Endodermal cell (in vitro differentiated cells): ENCODE measurements around the gene POLA2. TPM values are rescaled to one million over a fixed set of nuclear protein-coding genes. Genes with fewer than 3 reads are reported as not detected.
"Not testable (repeated sequence)": the region's sequence is repeated elsewhere in the genome, so short reads cannot be mapped to it uniquely, and the experiment has no call there.

ENCODE experiments used
- DNase-seq: peaks from one replicate; pipeline ENCODE4 v3.0.0-alpha.2; 2017
- H3K27ac ChIP-seq: 2 replicates; pipeline ENCODE4 v1.5.1; 2013; ENCODE audit warnings: mild to moderate bottlenecking, low read depth, low read length, moderate library complexity
- H3K27me3 ChIP-seq: 2 replicates; pipeline ENCODE4 v1.6.1; 2013; ENCODE audit warnings: mild to moderate bottlenecking, low read length, moderate library complexity; ENCODE audit not compliant: insufficient read depth, control insufficient read depth, poor library complexity, severe bottlenecking
- H3K36me3 ChIP-seq: 2 replicates; pipeline ENCODE4 v1.7.0; 2013; ENCODE audit warnings: mild to moderate bottlenecking, low read length, moderate library complexity; ENCODE audit not compliant: control insufficient read depth, insufficient read depth
- H3K4me1 ChIP-seq: one replicate; pipeline ENCODE4 v1.7.0; 2013; ENCODE audit warnings: low read length; ENCODE audit not compliant: control insufficient read depth, insufficient read depth
- H3K4me3 ChIP-seq: 2 replicates; pipeline ENCODE4 v1.5.1; 2013; ENCODE audit warnings: mild to moderate bottlenecking, low read length, moderate library complexity
- H3K9ac ChIP-seq: 2 replicates; pipeline ENCODE4 v1.6.1; 2013; ENCODE audit warnings: mild to moderate bottlenecking, low read length, moderate library complexity; ENCODE audit not compliant: poor library complexity, severe bottlenecking; ENCODE audit errors: extremely low read depth
- H3K9me3 ChIP-seq: 2 replicates; pipeline ENCODE4 v1.6.1; 2013; ENCODE audit warnings: mild to moderate bottlenecking, low read length, moderate library complexity; ENCODE audit not compliant: control insufficient read depth
- H3K27ac Mint-ChIP-seq: 2 replicates; pipeline ENCODE4 v1.8.0; 2020; ENCODE audit warnings: mixed read lengths
- H3K27me3 Mint-ChIP-seq: 2 replicates; pipeline ENCODE4 v1.8.0; 2021; ENCODE audit warnings: mild to moderate bottlenecking, mixed read lengths; ENCODE audit not compliant: insufficient read depth
- H3K36me3 Mint-ChIP-seq: 2 replicates; pipeline ENCODE4 v1.8.0; 2020; ENCODE audit warnings: low read depth, mixed read lengths
- H3K4me1 Mint-ChIP-seq: 2 replicates; pipeline ENCODE4 v1.8.0; 2020; ENCODE audit warnings: mixed read lengths
- H3K4me3 Mint-ChIP-seq: 2 replicates; pipeline ENCODE4 v1.8.0; 2020; ENCODE audit warnings: mild to moderate bottlenecking, moderate library complexity, mixed read lengths
- H3K9me3 Mint-ChIP-seq: 2 replicates; pipeline ENCODE4 v1.8.0; 2020; ENCODE audit warnings: mild to moderate bottlenecking, mixed read lengths
- WGBS, 2 experiments: methylation state at CpG; one replicate each; pipeline versions ENCODE4 v1.1.5 to v1.1.7; 2013; ENCODE audit warnings: missing lambda C conversion rate in 2 of 2, mixed read lengths in 1 of 2; ENCODE audit not compliant: insufficient coverage in 1 of 2, insufficient read length in 1 of 2; 5-methylcytosine and 5-hydroxymethylcytosine counted together
- total RNA-seq, 2 donors: library from RNA; stranded (reverse); fragmentation: NEBNext Ultra II Directional in 1 of 2; extraction: Animal tissue kit (Norgen Biotek cat#: 25700) in 1 of 2; gene quantifications; 2 replicates in 1 of 2; 3 replicates in 1 of 2; pipeline ENCODE4 v1.2.1, GENCODE V29; 2021
- TF ChIP-seq, protein P1 (sequence below): fragments of 200-600 bp; sonication (generic); conservative IDR thresholded peaks from 2 replicates; pipeline ENCODE4 v1.5.0; 2021; ENCODE audit warnings: antibody characterized with exemption, mild to moderate bottlenecking

The POLA2 gene
- total RNA-seq, 2 donors from 2014 or later: 42.2 to 65.0 TPM

DNA sequence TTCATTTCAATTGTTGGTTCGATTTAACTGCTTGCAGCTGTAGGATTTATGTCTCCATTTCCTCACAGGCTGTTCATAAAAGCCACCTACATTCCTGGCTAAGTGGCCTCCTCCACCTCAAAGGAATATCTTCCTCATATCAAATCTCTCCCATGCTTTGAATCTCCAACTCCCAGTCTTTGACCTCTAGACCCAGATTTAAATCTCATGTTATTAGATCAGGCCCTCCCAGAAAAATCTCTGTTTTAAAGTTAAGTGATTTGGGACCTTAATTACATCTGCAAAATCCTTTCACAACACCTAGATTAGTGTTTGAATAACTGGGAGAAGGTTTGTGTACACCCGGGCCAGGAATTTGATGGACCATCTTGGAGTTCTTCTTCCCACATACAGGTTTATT, 33.9 kb upstream of the POLA2 start:
- Histone ChIP-seq H3K27ac (no peak overlapping the region), H3K4me3 (no peak overlapping the region), H3K36me3 (peaks cover 7% of the 10 kb centered on the region), H3K27me3 (no peaks in the 10 kb centered on the region), H3K9ac (no peak overlapping the region), H3K9me3 (peaks cover 10% of the 10 kb centered on the region), H3K4me1 (peaks cover 6% of the 10 kb centered on the region)
- peaks cover 7% of the 10 kb centered on the region for H3K27me3 Mint-ChIP-seq
- peaks cover 9% of the 10 kb centered on the region for H3K9me3 Mint-ChIP-seq
- TF ChIP-seq, protein P1, sequence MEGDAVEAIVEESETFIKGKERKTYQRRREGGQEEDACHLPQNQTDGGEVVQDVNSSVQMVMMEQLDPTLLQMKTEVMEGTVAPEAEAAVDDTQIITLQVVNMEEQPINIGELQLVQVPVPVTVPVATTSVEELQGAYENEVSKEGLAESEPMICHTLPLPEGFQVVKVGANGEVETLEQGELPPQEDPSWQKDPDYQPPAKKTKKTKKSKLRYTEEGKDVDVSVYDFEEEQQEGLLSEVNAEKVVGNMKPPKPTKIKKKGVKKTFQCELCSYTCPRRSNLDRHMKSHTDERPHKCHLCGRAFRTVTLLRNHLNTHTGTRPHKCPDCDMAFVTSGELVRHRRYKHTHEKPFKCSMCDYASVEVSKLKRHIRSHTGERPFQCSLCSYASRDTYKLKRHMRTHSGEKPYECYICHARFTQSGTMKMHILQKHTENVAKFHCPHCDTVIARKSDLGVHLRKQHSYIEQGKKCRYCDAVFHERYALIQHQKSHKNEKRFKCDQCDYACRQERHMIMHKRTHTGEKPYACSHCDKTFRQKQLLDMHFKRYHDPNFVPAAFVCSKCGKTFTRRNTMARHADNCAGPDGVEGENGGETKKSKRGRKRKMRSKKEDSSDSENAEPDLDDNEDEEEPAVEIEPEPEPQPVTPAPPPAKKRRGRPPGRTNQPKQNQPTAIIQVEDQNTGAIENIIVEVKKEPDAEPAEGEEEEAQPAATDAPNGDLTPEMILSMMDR: no peak
- no peak overlapping the region for H3K4me3 Mint-ChIP-seq
- 84 to 86% methylated on average over 2 of the region's 2 CpGs for whole genome bisulfite sequencing, 2 experiments
- peaks cover 15% of the 10 kb centered on the region for H3K4me1 Mint-ChIP-seq
- DNase-seq: no peak
- no peak overlapping the region for H3K27ac Mint-ChIP-seq
- peaks cover 23% of the 10 kb centered on the region for H3K36me3 Mint-ChIP-seq

DNA sequence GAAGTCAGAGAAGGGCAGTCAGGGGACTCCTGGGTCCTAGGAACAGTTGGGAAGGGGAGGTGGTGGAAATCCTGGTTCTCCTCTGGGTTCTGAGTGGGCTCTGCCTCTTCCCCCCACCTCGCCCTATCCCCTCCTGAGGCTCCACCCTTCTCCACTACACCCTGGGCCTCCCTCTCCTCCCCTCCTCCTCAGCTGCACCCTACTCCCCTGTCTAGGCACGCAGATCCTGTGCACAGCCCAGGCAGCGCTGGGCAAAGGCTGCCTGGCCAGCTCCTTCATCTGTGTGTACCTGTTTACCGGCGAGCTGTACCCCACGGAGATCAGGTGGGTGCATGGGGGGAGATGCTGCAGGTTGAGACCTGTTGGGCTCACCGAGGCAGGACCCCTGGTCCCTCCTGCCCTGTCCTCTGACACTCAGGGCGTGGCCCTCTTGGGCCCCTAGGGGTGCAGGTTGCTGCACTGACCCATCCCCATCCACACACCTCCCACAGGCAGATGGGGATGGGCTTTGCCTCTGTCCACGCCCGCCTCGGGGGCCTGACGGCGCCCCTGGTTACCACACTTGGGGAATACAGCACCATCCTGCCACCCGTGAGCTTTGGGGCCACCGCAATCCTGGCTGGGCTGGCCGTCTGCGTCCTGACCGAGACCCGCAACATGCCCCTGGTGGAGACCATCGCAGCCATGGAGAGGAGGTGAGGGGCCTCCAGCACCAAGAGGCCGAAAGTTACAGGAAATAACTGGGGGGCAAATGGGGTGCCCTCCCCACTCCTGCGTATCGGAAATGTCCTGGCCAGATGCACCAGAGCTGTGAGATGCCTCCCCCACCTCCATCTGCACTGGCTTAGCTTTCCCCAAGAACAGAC, 25.3 kb upstream of the POLA2 start:
- peaks cover 3% of the 10 kb centered on the region for H3K36me3 Mint-ChIP-seq
- no peak for DNase-seq
- H3K4me3 Mint-ChIP-seq: no peak overlapping the region
- TF ChIP-seq, protein P1: no peak
- no peaks in the 10 kb centered on the region for H3K9me3 ChIP-seq
- no peak overlapping the region for H3K9ac ChIP-seq
- peaks cover 9% of the 10 kb centered on the region for H3K9me3 Mint-ChIP-seq
- H3K27me3 Mint-ChIP-seq: no peaks in the 10 kb centered on the region
- no peak overlapping the region for H3K4me3 ChIP-seq
- WGBS, 2 experiments: 84 to 96% methylated on average over 14 to 23 of the region's 23 CpGs
- H3K27me3 ChIP-seq: no peaks in the 10 kb centered on the region
- H3K4me1 Mint-ChIP-seq: no peaks in the 10 kb centered on the region
- H3K27ac ChIP-seq: no peak overlapping the region
- H3K36me3 ChIP-seq: no peaks in the 10 kb centered on the region
- H3K27ac Mint-ChIP-seq: no peak overlapping the region
- H3K4me1 ChIP-seq: no peaks in the 10 kb centered on the region

DNA sequence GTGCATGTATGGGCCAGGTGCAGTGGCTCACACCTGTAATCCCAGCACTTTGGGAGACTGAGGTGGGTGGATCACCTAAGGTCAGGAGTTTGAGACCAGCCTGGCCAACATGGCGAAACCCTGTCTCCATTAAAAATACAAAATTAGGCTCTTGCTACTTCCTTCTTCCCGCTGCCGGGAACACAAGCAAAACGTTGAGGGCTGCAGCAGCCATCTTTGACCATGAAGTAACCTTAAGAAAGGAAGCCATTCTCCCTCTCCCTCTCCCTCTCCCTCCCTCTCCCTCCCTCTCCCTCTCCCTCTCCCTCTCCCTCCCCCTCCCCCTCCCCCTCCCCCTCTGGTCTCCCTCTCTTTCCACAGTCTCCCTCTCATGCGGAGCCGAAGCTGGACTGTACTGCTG, 23.5 kb upstream of the POLA2 start:
- H3K4me1 ChIP-seq, H3K9me3 ChIP-seq, H3K27ac Mint-ChIP-seq, H3K4me1 Mint-ChIP-seq, H3K27me3 Mint-ChIP-seq, H3K4me3 ChIP-seq, DNase-seq, H3K36me3 ChIP-seq, H3K27ac ChIP-seq, H3K9ac ChIP-seq, H3K4me3 Mint-ChIP-seq, H3K27me3 ChIP-seq, H3K36me3 Mint-ChIP-seq: not testable (repeated sequence)
- peaks cover 20% of the 10 kb centered on the region for H3K9me3 Mint-ChIP-seq
- WGBS, 2 experiments: 82% methylated on average over 4 of the region's 6 CpGs; no CpG with 5 or more reads in 1 of the 2 experiments
